ENCODE results near the gene KDR.

The KDR gene

DNA sequence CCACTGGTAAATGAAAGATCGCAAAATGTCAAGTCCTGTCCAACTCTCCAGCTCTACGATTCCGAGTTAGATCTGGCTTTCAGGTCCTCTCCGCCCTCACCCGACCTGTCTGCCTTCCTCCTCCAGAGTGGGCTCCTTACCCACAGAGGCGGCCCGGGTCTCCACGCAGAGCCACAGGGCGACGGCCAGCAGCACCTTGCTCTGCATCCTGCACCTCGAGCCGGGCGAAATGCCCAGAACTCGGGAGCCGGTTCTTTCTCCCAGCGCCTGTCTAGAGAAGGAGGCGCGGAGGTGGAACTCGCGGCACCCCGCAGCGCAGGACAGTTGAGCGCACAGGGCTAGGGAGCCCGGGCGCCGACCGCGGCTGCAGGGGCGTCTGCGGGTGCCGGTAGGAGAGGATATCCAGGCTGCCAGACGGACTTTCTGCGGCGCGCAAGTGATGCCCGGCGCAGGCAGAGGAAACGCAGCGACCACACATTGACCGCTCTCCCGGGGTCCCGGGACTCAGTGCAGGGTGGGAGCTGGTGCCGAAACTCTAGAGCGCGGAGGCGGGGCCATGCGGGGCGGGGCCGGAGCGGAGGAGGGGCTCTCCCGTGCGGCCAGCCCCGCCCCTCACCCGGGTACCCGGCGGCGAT is at the start of gene KDR:
TSS of gene KDR (minus strand) at position 509 of the 635 bp plus-strand sequence. CDS start at position 207, 302 bp downstream.
- Mint-ChIP-seq H3K36me3 (no peaks in the 10 kb centered on the region), H3K27me3 (peaks cover 41% of the 10 kb centered on the region), H3K4me1 (peaks cover 6% of the 10 kb centered on the region), H3K27ac (no peak within 1 kb of the TSS), H3K9me3 (no peaks in the 10 kb centered on the region), H3K4me3 (no peak within 1 kb of the TSS)
- CTCF ChIA-PET = no interaction called here
- no peak for DNase-seq

GRCh38 chr4:55173580-55173979 is 48.2 kb upstream of the KDR start:
- no peak for DNase-seq
- Mint-ChIP-seq H3K27ac (no peak overlapping the region), H3K36me3 (no peaks in the 10 kb centered on the region), H3K4me1 (peaks cover 9% of the 10 kb centered on the region), H3K9me3 (no peaks in the 10 kb centered on the region), H3K27me3 (peaks cover 4% of the 10 kb centered on the region), H3K4me3 (no peak overlapping the region)
- CTCF ChIA-PET = no interaction called here

GRCh38 chr4:55172694-55173287 is 47.4 kb upstream of the KDR start:
- CTCF ChIA-PET = no interaction called here
- H3K36me3 Mint-ChIP-seq = no peaks in the 10 kb centered on the region
- no peak for DNase-seq
- H3K9me3 Mint-ChIP-seq = no peaks in the 10 kb centered on the region
- H3K4me1 Mint-ChIP-seq = peaks cover 9% of the 10 kb centered on the region
- peaks cover 4% of the 10 kb centered on the region for H3K27me3 Mint-ChIP-seq
- H3K27ac Mint-ChIP-seq = no peak overlapping the region
- H3K4me3 Mint-ChIP-seq = no peak overlapping the region

GRCh38 chr4:55170462-55170861 is 45.1 kb upstream of the KDR start:
- Mint-ChIP-seq H3K9me3 (no peaks in the 10 kb centered on the region), H3K4me1 (no peaks in the 10 kb centered on the region), H3K4me3 (no peak overlapping the region), H3K27ac (no peak overlapping the region), H3K36me3 (no peaks in the 10 kb centered on the region), H3K27me3 (no peaks in the 10 kb centered on the region)
- no peak for DNase-seq
- CTCF ChIA-PET = interaction anchor here (1.8 kb wide), 1 partner anchor 14 kb away, joined by 7 read pairs; no protein-coding TSS in a partner anchor

GRCh38 chr4:55169352-55169961 is 44.1 kb upstream of the KDR start:
- Mint-ChIP-seq H3K4me1 (no peaks in the 10 kb centered on the region), H3K36me3 (no peaks in the 10 kb centered on the region), H3K9me3 (no peaks in the 10 kb centered on the region), H3K27me3 (no peaks in the 10 kb centered on the region), H3K27ac (no peak overlapping the region), H3K4me3 (no peak overlapping the region)
- CTCF ChIA-PET = no interaction called here
- DNase-seq = no peak

GRCh38 chr4:55162396-55162795 is 37.0 kb upstream of the KDR start:
- Mint-ChIP-seq H3K9me3 (no peaks in the 10 kb centered on the region), H3K36me3 (no peaks in the 10 kb centered on the region), H3K4me3 (no peak overlapping the region), H3K27ac (no peak overlapping the region), H3K4me1 (no peaks in the 10 kb centered on the region), H3K27me3 (peaks cover 13% of the 10 kb centered on the region)
- CTCF ChIA-PET = no interaction called here
- DNase-seq = no peak

DNA sequence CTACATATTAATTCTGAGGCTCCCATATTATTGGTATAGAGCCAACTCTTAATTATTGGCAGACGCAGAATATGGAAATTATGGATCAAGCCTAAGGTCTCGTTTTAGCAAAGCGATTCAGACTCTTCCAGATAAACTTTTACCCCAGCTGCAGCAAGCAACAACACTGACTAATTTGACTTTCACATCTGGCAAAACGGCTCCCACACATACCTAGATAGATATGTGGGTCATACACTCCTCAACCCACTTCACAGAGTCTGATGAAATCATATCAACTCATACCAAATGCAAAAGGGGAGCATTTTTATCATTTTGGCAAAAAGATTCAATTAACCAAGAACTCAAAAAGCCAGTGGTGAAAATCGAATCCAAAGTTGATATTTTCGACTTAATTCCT is 36.3 kb upstream of the KDR start:
- Mint-ChIP-seq H3K4me3 (no peak overlapping the region), H3K36me3 (no peaks in the 10 kb centered on the region), H3K9me3 (no peaks in the 10 kb centered on the region), H3K27ac (no peak overlapping the region), H3K4me1 (no peaks in the 10 kb centered on the region), H3K27me3 (peaks cover 20% of the 10 kb centered on the region)
- DNase-seq = no peak
- CTCF ChIA-PET = no interaction called here

GRCh38 chr4:55159851-55160250 is 34.5 kb upstream of the KDR start:
- no peak overlapping the region for H3K4me3 Mint-ChIP-seq
- H3K9me3 Mint-ChIP-seq = no peaks in the 10 kb centered on the region
- H3K36me3 Mint-ChIP-seq = no peaks in the 10 kb centered on the region
- H3K27me3 Mint-ChIP-seq = peaks cover 22% of the 10 kb centered on the region
- CTCF ChIA-PET = no interaction called here
- DNase-seq = no peak
- no peak overlapping the region for H3K27ac Mint-ChIP-seq
- H3K4me1 Mint-ChIP-seq = no peaks in the 10 kb centered on the region

DNA sequence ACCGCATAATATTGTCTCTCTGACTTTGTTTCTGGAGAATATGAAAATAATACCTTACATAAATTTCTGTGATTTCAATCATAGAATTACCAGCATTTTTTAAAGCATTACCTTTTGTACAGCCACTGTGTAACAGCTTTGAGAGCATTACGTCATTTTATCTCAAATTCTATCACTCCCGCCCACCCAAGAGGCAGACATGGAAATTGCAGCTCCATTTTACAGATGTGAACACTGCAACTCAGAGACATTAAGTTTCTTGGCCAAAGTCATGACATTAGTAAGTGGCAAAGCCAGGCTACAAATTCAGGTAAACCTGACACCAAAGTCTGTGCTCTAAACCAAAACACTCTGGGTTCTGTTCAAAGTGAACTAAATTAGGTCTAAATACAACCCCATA is 33.6 kb upstream of the KDR start:
- CTCF ChIA-PET = no interaction called here
- no peaks in the 10 kb centered on the region for H3K9me3 Mint-ChIP-seq
- H3K4me3 Mint-ChIP-seq = no peak overlapping the region
- no peak overlapping the region for H3K27ac Mint-ChIP-seq
- peaks cover 22% of the 10 kb centered on the region for H3K27me3 Mint-ChIP-seq
- H3K36me3 Mint-ChIP-seq = no peaks in the 10 kb centered on the region
- no peak for DNase-seq
- no peaks in the 10 kb centered on the region for H3K4me1 Mint-ChIP-seq

- Mint-ChIP-seq H3K36me3 (no peaks in the 10 kb centered on the region), H3K27ac (no peak overlapping the region), H3K9me3 (no peaks in the 10 kb centered on the region), H3K4me1 (no peaks in the 10 kb centered on the region), H3K27me3 (peaks cover 22% of the 10 kb centered on the region), H3K4me3 (no peak overlapping the region)
- CTCF ChIA-PET = no interaction called here
- no peak for DNase-seq
Observed at GRCh38 chr4:55157559-55158277, 32.3 kb upstream of the KDR start.

DNA sequence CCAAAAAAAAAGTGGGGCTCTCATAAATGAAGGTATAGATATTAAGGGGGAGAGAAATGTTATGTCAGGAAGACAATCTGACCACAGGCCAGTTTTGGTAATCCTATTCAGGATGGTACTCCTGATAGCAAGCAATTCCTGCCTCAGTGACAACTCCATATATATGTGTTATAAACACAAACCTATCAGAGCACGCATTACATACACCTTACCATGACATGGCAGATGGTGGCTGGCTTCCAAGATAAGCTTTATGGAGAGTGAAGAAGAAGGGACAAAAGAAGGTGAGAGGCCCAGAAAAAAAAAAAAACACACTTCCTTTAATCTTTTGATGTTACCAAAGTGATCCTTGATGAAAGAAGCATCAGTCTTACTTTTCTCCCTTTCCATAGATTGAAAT is 29.5 kb upstream of the KDR start:
- Mint-ChIP-seq H3K4me1 (no peaks in the 10 kb centered on the region), H3K4me3 (no peak overlapping the region), H3K27ac (no peak overlapping the region), H3K9me3 (no peaks in the 10 kb centered on the region), H3K36me3 (no peaks in the 10 kb centered on the region), H3K27me3 (peaks cover 22% of the 10 kb centered on the region)
- DNase-seq = no peak
- CTCF ChIA-PET = interaction anchor here (0.5 kb wide), 1 partner anchor 34 kb away, joined by 3 read pairs; no protein-coding TSS in a partner anchor

DNA sequence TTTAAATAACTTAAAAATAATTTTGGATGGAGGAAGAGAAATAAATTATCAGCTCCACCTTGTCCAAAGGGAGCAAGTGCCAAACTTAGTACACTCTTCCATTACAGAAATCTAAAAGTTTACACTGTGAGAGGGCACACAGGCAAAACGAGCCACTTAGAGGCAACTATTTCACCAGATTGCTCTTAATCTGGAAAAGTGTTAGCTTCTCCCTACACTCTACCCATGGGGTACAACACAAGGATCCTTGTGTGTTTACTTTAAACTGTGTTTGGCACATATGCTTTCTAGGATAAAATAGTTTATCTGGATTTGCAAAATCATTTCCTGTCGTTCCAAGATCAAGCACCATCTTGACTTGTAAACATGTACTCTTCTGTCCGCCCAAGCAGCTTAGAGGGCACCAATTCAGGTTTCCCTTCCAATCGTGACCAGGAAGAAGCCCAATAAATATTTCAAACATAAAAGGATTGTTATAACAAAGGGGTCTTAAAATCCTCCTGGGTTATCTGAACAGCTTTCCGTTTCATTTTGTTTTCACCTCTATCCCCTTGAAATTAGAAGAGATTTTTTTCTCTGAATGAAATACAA is 29.0 kb upstream of the KDR start:
- CTCF ChIA-PET = no interaction called here
- H3K9me3 Mint-ChIP-seq = no peaks in the 10 kb centered on the region
- H3K27ac Mint-ChIP-seq = no peak overlapping the region
- H3K27me3 Mint-ChIP-seq = peaks cover 19% of the 10 kb centered on the region
- H3K36me3 Mint-ChIP-seq = no peaks in the 10 kb centered on the region
- no peak for DNase-seq
- no peak overlapping the region for H3K4me3 Mint-ChIP-seq
- no peaks in the 10 kb centered on the region for H3K4me1 Mint-ChIP-seq

DNA sequence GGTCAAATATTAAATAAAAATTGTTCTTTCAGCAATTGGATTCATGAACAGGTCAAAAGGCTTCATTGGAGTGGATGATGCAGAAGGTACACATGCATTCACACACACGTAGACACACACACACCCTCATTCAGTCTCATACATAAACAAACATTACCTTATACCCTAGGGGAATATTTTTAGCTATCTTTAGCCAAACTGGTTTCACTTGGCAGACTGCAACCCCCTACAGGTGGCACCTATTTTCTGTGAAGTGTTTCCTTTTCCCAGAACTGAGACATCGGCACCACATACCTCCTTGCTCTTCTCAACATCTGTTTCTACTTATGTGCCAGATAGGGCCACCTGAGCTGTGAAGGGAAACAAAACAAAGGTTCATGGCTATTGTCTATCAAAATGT is 18.5 kb upstream of the KDR start:
- no peak for DNase-seq
- H3K4me1 Mint-ChIP-seq = no peaks in the 10 kb centered on the region
- CTCF ChIA-PET = no interaction called here
- H3K27me3 Mint-ChIP-seq = peaks cover 6% of the 10 kb centered on the region
- no peak overlapping the region for H3K4me3 Mint-ChIP-seq
- H3K27ac Mint-ChIP-seq = no peak overlapping the region
- no peaks in the 10 kb centered on the region for H3K36me3 Mint-ChIP-seq
- H3K9me3 Mint-ChIP-seq = no peaks in the 10 kb centered on the region

- Mint-ChIP-seq H3K27me3 (no peaks in the 10 kb centered on the region), H3K4me1 (no peaks in the 10 kb centered on the region), H3K36me3 (no peaks in the 10 kb centered on the region), H3K4me3 (no peak overlapping the region), H3K27ac (no peak overlapping the region), H3K9me3 (no peaks in the 10 kb centered on the region)
- no peak for DNase-seq
- CTCF ChIA-PET = interaction anchor here (0.7 kb wide), 1 partner anchor 46 kb away, joined by 3 read pairs; no protein-coding TSS in a partner anchor
Observed at GRCh38 chr4:55138367-55138766, 13.0 kb upstream of the KDR start.

Data from activated naive CD4-positive, alpha-beta T cell treated with anti-CD3 and anti-CD28 coated beads, Interleukin-2, amount 10 ng/mL, durations not matched to agents 7 days and 5 days (primary cell).